Thymus (tissue), 11 donors: Measurements from ENCODE around the gene LCN10. TPM values are rescaled to one million over a fixed set of nuclear protein-coding genes. Genes with fewer than 3 reads are reported as not detected.

Experiments used
- DNase-seq, 9 donors: peaks; one replicate each; pipeline ENCODE4 v3.0.0-alpha.2; 2013; ENCODE audit warnings: low spot score in 9 of 9, low read depth in 6 of 9, missing footprints in 1 of 9
- H3K27ac ChIP-seq, 2 donors: one replicate each; pipeline ENCODE4 v1.5.1; 2013; ENCODE audit warnings: control low read depth in 1 of 2, low read depth in 1 of 2, low read length in 1 of 2, mild to moderate bottlenecking in 1 of 2, moderate library complexity in 1 of 2
- H3K27me3 ChIP-seq, 2 donors: one replicate each; pipeline ENCODE4 v1.5.1; 2013; ENCODE audit warnings: low read length in 1 of 2; ENCODE audit not compliant: control insufficient read depth in 2 of 2, insufficient read depth in 1 of 2
- H3K36me3 ChIP-seq, 2 donors: one replicate each; pipeline ENCODE4 v1.5.1; 2013; ENCODE audit warnings: low read length in 1 of 2, mild to moderate bottlenecking in 1 of 2, moderate library complexity in 1 of 2; ENCODE audit not compliant: control insufficient read depth in 2 of 2, insufficient read depth in 2 of 2
- H3K4me1 ChIP-seq, 2 donors: one replicate each; pipeline ENCODE4 v1.5.1; 2013; ENCODE audit warnings: low read length in 2 of 2; ENCODE audit not compliant: control insufficient read depth in 2 of 2, insufficient read depth in 2 of 2
- H3K4me3 ChIP-seq, 2 donors: one replicate each; pipeline ENCODE4 v1.5.1; 2013; ENCODE audit warnings: low read length in 2 of 2, control low read depth in 1 of 2, mild to moderate bottlenecking in 1 of 2
- H3K9me3 ChIP-seq, 2 donors: one replicate each; pipeline ENCODE4 v1.5.1; 2013; ENCODE audit warnings: low read length in 1 of 2, mild to moderate bottlenecking in 1 of 2; ENCODE audit not compliant: control insufficient read depth in 2 of 2, insufficient read depth in 1 of 2
- WGBS: extraction: QIAGEN DNeasy Blood & Tissue Kit; methylation state at CpG from one replicate; pipeline ENCODE4 v1.1.7; 2013; 5-methylcytosine and 5-hydroxymethylcytosine counted together
- polyA plus RNA-seq: library from polyadenylated mRNA; stranded (reverse); fragments of 200-250 nt; gene quantifications from one replicate; pipeline ENCODE4 v1.2.3, GENCODE V29; 2013
- total RNA-seq: library from RNA; stranded (reverse); fragments of 120-200 nt; gene quantifications from one replicate; pipeline ENCODE4 v1.2.4, GENCODE V29; 2013
- donor health status: healthy.

Gene LCN10
- total and polyA plus RNA-seq, 2 donors: 1.2 to 12.5 TPM

DNA sequence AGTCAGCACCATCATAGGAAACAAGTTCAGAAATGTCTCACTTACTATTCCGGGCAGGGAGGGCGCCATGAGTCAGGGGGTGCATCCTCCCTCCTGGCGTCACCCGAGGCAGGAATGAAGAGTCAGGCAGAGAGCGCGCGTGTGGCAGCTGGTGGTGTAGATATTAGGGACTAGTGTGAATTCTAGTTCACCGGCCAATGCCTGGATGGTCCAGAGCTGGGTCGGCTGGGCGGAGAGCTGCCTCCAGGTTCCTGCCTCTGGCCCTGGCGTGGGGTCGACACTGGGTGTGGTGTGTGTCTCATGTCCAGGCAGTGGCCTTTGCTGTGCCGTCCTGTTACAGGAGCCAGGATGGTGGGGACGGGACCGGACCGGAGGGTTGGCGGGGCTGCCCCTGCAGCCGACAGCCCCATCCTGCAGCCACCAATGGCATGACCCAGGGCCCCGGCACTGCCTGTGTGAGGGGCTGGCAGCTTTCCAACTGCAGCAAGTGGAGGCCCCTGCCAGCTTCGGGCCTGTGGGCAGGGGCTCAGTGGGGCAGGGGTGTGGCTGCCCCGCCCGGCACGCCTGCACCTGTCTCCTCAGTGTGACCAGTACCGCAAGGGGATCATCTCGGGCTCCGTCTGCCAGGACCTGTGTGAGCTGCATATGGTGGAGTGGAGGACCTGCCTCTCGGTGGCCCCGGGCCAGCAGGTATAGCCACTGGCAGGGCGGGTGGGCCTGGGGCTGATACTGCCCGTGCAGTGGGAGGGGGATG, 21.2 kb downstream of the LCN10 start:
- Histone ChIP-seq H3K4me1 (peaks cover 3 to 11% of the 10 kb centered on the region in 2 donors), H3K27me3 (no peaks in the 10 kb centered on the region), H3K9me3 (no peaks in the 10 kb centered on the region), H3K4me3 (no peak overlapping the region), H3K27ac (no peak overlapping the region), H3K36me3 (peaks cover 55 to 56% of the 10 kb centered on the region in 2 donors)
- no peak for DNase-seq
- WGBS: 93% methylated on average over 30 of the region's 30 CpGs

DNA sequence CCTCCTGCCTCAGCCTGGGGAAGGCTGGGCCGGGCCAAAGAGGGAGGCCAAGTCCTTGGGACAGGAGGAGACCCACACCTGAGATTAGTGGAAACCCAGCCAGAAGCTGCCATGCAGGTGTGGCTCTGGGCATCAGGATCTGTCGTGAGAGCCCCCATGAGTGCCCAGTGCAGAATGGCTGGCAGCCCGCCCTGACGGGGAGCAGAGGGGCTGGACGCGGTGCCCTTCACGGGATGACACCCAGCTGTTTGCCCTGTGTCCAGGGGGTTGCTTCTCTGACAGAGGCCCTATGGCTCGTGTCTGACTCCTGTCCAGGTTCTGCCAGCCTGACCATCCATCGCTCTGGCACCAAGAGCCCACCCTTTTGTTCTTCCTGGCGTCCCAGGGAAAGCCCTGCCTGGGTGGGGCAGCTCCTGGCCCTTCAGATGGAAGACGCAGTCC, 21.8 kb downstream of the LCN10 start:
- DNase-seq: no peak
- Histone ChIP-seq H3K36me3 (peaks cover 49 to 50% of the 10 kb centered on the region in 2 donors), H3K27ac (no peak overlapping the region), H3K9me3 (no peaks in the 10 kb centered on the region), H3K4me1 (peaks cover 0 to 5% of the 10 kb centered on the region in 2 donors), H3K4me3 (no peak overlapping the region), H3K27me3 (no peaks in the 10 kb centered on the region)
- WGBS: 95% methylated on average over 11 of the region's 11 CpGs

- Histone ChIP-seq H3K9me3 (no peaks in the 10 kb centered on the region), H3K27me3 (no peaks in the 10 kb centered on the region), H3K27ac (no peak overlapping the region), H3K36me3 (peaks cover 43 to 45% of the 10 kb centered on the region in 2 donors), H3K4me1 (no peaks in the 10 kb centered on the region), H3K4me3 (no peak overlapping the region)
- DNase-seq: no peak
- 95% methylated on average over 20 of the region's 20 CpGs for WGBS
Measured at GRCh38 chr9:136720251-136720897, 22.4 kb downstream of the LCN10 start.

GRCh38 chr9:136719195-136719880, 23.4 kb downstream of the LCN10 start:
- WGBS: 77% methylated on average over 24 of the region's 24 CpGs

GRCh38 chr9:136718345-136719194, 24.2 kb downstream of the LCN10 start:
- Histone ChIP-seq H3K27ac (no peak overlapping the region), H3K36me3 (peaks cover 25 to 29% of the 10 kb centered on the region in 2 donors), H3K4me1 (peaks cover 0 to 5% of the 10 kb centered on the region in 2 donors), H3K27me3 (peaks cover under 1 to 10% of the 10 kb centered on the region in 2 donors), H3K9me3 (no peaks in the 10 kb centered on the region), H3K4me3 (no peak overlapping the region)
- no peak for DNase-seq
- 81% methylated on average over 20 of the region's 20 CpGs for WGBS

More at GRCh38 chr9:136719195-136719880, 23.4 kb downstream of the LCN10 start:
- peaks cover 0 to 2% of the 10 kb centered on the region in 2 donors for H3K27me3 ChIP-seq
- H3K9me3 ChIP-seq: no peaks in the 10 kb centered on the region
- no peak overlapping the region for H3K4me3 ChIP-seq
- H3K27ac ChIP-seq: no peak overlapping the region
- no peaks in the 10 kb centered on the region for H3K4me1 ChIP-seq
- peaks cover 33 to 36% of the 10 kb centered on the region in 2 donors for H3K36me3 ChIP-seq
- DNase-seq: no peak

GRCh38 chr9:136717399-136717798, 25.3 kb downstream of the LCN10 start:
- no peaks in the 10 kb centered on the region for H3K9me3 ChIP-seq
- peaks cover 17% of the 10 kb centered on the region in 2 donors for H3K36me3 ChIP-seq
- H3K27ac ChIP-seq: no peak overlapping the region
- DNase-seq: no peak
- WGBS: 96% methylated on average over 16 of the region's 16 CpGs
- peaks cover 12 to 20% of the 10 kb centered on the region in 2 donors for H3K27me3 ChIP-seq
- no peak overlapping the region for H3K4me3 ChIP-seq
- H3K4me1 ChIP-seq: peaks cover 3 to 13% of the 10 kb centered on the region in 2 donors

- no peak overlapping the region for H3K4me3 ChIP-seq
- DNase-seq: no peak
- 73% methylated on average over 8 of the region's 8 CpGs for WGBS
Measured at GRCh38 chr9:136714893-136715274, 27.9 kb downstream of the LCN10 start.

DNA sequence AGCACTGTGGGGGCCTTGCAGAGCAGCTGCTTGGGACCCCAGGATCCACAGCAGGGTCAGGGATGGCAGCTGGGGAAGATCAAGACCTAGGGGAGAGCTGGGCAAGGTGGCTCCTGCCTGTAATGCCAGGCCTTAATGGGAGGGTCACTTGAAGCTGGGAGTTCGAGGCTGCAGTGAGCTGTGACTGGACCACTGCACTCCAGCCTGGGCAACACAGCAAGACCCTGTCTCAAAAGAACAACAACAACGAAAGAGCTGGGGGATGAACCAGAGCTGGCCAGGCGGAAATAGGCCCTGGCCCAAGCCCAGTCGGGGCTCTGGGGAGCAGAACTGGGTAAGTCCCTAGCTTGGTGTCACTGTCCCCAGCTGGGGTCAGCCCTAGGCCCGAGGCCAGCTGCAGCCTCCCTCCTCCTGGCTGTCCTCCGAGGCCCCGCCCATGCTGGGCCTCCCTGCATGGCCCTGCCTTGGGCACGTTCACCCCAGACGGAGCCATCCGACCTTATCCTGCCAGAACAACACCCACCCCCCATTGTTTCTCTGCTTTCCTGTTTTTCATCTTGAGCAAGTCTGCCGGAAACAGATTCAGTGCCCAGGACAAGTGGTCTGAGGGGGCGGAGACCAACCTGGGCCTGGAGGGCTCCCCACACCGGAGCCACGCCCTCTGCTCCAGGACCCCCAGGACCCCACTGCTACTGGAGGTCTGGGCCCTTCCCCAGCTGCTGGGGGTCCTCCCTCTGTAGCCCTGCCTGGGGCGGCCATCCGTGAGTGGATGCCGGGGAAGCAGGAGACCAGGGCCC, 28.4 kb downstream of the LCN10 start:
- H3K27ac ChIP-seq: peak overlapping the region in 1 of 2 donors; percentile 32
- peaks cover 20 to 40% of the 10 kb centered on the region in 2 donors for H3K27me3 ChIP-seq
- H3K9me3 ChIP-seq: no peaks in the 10 kb centered on the region
- 76% methylated on average over 17 of the region's 17 CpGs for WGBS
- no peak for DNase-seq
- H3K36me3 ChIP-seq: no peaks in the 10 kb centered on the region
- H3K4me1 ChIP-seq: peaks cover 6 to 19% of the 10 kb centered on the region in 2 donors
- H3K4me3 ChIP-seq: no peak overlapping the region

More at GRCh38 chr9:136714893-136715274, 27.9 kb downstream of the LCN10 start:
- no peak overlapping the region for H3K27ac ChIP-seq
- H3K9me3 ChIP-seq: no peaks in the 10 kb centered on the region
- peaks cover 20 to 37% of the 10 kb centered on the region in 2 donors for H3K27me3 ChIP-seq
- peaks cover 6 to 19% of the 10 kb centered on the region in 2 donors for H3K4me1 ChIP-seq
- no peaks in the 10 kb centered on the region for H3K36me3 ChIP-seq
